ENCODE measurements around the gene FBXO42. TPM values are rescaled to one million over a fixed set of nuclear protein-coding genes. Genes with fewer than 3 reads are reported as not detected.

The FBXO42 gene
- total and polyA plus RNA-seq, 2 donors (not counting 1 experiment from before 2014, with no cell fraction given): 10.4 to 13.5 TPM

DNA sequence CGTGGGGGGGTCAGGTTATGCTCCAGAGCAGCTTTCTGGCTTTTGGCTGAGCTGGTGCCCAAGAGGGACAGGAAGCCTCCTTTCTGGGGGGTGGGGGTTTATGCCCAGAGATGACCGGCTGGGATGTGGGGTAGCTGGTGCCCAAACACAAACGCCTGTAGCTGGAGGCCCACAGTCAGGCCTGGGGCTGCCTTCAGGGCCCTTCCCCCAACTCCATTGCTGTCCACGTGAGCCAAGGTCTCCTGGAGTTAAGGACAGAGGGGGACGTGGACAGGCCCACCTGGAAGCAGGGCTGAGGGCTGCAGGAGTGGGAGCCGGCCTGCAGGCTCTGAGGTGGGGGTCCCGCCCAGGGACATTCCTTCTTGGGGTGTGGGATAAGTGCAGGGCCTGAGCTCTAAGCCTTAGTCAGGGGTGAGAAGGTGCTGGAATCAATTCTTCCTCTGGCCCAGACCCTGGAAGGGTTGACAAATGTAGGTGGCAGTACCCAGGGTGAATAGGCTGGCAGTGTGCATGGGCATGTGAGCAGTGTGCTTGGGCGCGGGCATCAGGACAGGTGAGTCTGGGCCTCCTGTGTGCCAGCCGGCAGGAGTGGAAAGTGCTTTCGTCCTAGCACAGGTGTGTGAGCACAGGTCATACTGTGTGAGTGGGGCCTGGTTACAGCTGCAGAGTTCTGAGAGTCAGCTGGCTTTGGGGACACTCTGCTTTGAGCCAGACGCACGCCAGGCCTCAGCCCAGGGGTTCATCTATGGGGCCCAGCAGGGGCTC is 122.1 kb downstream of the FBXO42 start:
- Histone ChIP-seq H3K79me2 (ENCODE audit: control insufficient read depth, insufficient read depth, low read length) (no peaks in the 10 kb centered on the region), H3K27ac (ENCODE audit: insufficient read depth, low read length) (no peak overlapping the region)

DNA sequence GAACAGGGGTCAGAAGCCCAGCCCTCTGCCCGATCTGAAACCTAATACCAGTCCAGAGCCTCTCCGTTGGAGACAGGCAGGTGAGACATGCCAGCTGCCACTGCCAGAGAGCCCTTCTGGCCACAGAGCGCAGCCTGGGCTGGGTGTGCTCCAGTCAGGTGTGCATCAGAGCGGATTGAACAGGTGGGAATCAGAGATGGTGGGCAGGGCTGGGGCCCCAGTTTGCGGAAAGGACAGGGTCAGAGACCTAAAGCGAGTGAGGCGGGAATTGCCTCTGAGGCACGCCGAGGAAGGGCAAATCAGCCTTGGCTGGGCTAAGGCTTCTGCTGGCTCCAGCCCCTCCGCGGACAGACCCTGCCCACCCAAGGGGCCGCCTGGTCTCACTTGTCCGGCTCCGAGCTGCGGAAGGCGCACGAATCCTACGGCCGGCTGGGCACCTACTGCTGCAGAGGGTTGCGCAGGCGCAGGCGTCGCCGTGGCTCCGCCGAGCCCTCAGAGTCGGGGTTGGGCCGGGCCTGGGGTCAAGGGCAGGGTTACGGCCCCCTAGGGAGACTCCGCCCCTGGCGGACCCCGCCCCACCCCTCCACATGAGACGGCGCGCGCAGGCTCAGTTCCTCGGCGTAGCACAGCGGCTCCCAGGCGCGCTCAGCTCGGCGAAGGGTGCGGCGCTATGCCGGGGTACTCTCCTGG is 125.6 kb downstream of the FBXO42 start:
- Histone ChIP-seq H3K9ac (ENCODE audit: insufficient read depth, low read length) (no peak overlapping the region), H4K20me1 (ENCODE audit: control insufficient read depth, extremely low read depth, insufficient read depth, low read length) (no peaks in the 10 kb centered on the region), H3K4me2 (ENCODE audit: extremely low read depth, insufficient read depth, low read length) (peak overlapping the region; percentile 2), H3K36me3 (ENCODE audit: control insufficient read depth, insufficient read depth, low read length) (no peaks in the 10 kb centered on the region), H3K79me2 (ENCODE audit: control insufficient read depth, insufficient read depth, low read length) (no peaks in the 10 kb centered on the region), H3K4me1 (ENCODE audit: control insufficient read depth, extremely low read depth, insufficient read depth, low read length) (no peaks in the 10 kb centered on the region), H3K27me3 (ENCODE audit: control insufficient read depth, insufficient read depth, low read length) (peaks cover 27% of the 10 kb centered on the region), H3K9me3 (ENCODE audit: control insufficient read depth, insufficient read depth, low read depth, low read length) (no peaks in the 10 kb centered on the region), H3K4me3 (replicated peaks in 1 of 4; ENCODE audit: control extremely low read depth in 1 of 4, insufficient read depth in 1 of 4, low read depth in 3 of 4, low read length in 4 of 4) (peak overlapping the region in 1 of 4 experiments; percentile 17), H3K27ac (ENCODE audit: insufficient read depth, low read length) (no peak overlapping the region), H2AFZ (ENCODE audit: low read length) (no peak overlapping the region)
- no peak for DNase-seq (ENCODE audit: low read depth in 2 of 2)
- TF ChIP-seq, protein P1, sequence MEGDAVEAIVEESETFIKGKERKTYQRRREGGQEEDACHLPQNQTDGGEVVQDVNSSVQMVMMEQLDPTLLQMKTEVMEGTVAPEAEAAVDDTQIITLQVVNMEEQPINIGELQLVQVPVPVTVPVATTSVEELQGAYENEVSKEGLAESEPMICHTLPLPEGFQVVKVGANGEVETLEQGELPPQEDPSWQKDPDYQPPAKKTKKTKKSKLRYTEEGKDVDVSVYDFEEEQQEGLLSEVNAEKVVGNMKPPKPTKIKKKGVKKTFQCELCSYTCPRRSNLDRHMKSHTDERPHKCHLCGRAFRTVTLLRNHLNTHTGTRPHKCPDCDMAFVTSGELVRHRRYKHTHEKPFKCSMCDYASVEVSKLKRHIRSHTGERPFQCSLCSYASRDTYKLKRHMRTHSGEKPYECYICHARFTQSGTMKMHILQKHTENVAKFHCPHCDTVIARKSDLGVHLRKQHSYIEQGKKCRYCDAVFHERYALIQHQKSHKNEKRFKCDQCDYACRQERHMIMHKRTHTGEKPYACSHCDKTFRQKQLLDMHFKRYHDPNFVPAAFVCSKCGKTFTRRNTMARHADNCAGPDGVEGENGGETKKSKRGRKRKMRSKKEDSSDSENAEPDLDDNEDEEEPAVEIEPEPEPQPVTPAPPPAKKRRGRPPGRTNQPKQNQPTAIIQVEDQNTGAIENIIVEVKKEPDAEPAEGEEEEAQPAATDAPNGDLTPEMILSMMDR (conservative IDR thresholded peaks at IDR 0.05 in 1 of 2, IDR thresholded peaks at IDR 0.05 in 1 of 2; ENCODE audit: low read depth in 1 of 2, low read length in 2 of 2): no peak
- no peak for TF ChIP-seq EZH2 (IDR thresholded peaks at IDR 0.05; ENCODE audit: low read length, missing control alignments)

More for the DNA sequence above, 122.1 kb downstream of the FBXO42 start:
- H3K27me3 ChIP-seq (ENCODE audit: control insufficient read depth, insufficient read depth, low read length): peaks cover 23% of the 10 kb centered on the region
- no peak for DNase-seq (ENCODE audit: low read depth in 2 of 2)
- no peaks in the 10 kb centered on the region for H3K9me3 ChIP-seq (ENCODE audit: control insufficient read depth, insufficient read depth, low read depth, low read length)
- H2AFZ ChIP-seq (ENCODE audit: low read length): no peak overlapping the region
- no peaks in the 10 kb centered on the region for H3K4me1 ChIP-seq (ENCODE audit: control insufficient read depth, extremely low read depth, insufficient read depth, low read length)
- TF ChIP-seq EZH2 (IDR thresholded peaks at IDR 0.05; ENCODE audit: low read length, missing control alignments): no peak
- TF ChIP-seq, protein P1 (conservative IDR thresholded peaks at IDR 0.05 in 1 of 2, IDR thresholded peaks at IDR 0.05 in 1 of 2; ENCODE audit: low read depth in 1 of 2, low read length in 2 of 2): no peak
- no peak overlapping the region for H3K4me2 ChIP-seq (ENCODE audit: extremely low read depth, insufficient read depth, low read length)
- no peak overlapping the region for H3K4me3 ChIP-seq (replicated peaks in 1 of 4; ENCODE audit: control extremely low read depth in 1 of 4, insufficient read depth in 1 of 4, low read depth in 3 of 4, low read length in 4 of 4)
- no peaks in the 10 kb centered on the region for H4K20me1 ChIP-seq (ENCODE audit: control insufficient read depth, extremely low read depth, insufficient read depth, low read length)
- H3K36me3 ChIP-seq (ENCODE audit: control insufficient read depth, insufficient read depth, low read length): no peaks in the 10 kb centered on the region
- no peak overlapping the region for H3K9ac ChIP-seq (ENCODE audit: insufficient read depth, low read length)

DNA sequence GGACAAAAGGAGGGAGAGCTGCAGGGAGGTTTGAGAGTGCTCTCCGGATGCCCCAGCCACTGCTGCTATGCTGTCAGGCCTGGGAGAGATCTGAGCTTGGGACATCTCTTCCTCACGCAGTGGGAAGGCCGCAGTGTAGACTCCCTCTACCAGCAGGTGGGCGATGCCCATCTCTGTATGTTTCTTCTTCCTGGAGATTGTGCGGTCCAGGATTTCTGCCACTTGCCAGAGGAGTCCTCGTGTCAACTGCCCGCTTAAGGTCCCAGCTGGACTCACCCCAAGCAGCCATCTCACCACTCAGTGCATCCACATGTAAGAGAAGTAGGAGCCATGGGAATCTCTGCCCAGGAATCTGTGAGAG is 126.2 kb downstream of the FBXO42 start:
- Histone ChIP-seq H3K9ac (ENCODE audit: insufficient read depth, low read length) (no peak overlapping the region), H3K9me3 (ENCODE audit: control insufficient read depth, insufficient read depth, low read depth, low read length) (no peaks in the 10 kb centered on the region), H3K27ac (ENCODE audit: insufficient read depth, low read length) (no peak overlapping the region), H3K79me2 (ENCODE audit: control insufficient read depth, insufficient read depth, low read length) (no peaks in the 10 kb centered on the region), H3K36me3 (ENCODE audit: control insufficient read depth, insufficient read depth, low read length) (no peaks in the 10 kb centered on the region), H3K4me2 (ENCODE audit: extremely low read depth, insufficient read depth, low read length) (no peak overlapping the region), H4K20me1 (ENCODE audit: control insufficient read depth, extremely low read depth, insufficient read depth, low read length) (no peaks in the 10 kb centered on the region), H3K4me3 (replicated peaks in 1 of 4; ENCODE audit: control extremely low read depth in 1 of 4, insufficient read depth in 1 of 4, low read depth in 3 of 4, low read length in 4 of 4) (no peak overlapping the region), H3K27me3 (ENCODE audit: control insufficient read depth, insufficient read depth, low read length) (peaks cover 29% of the 10 kb centered on the region), H3K4me1 (ENCODE audit: control insufficient read depth, extremely low read depth, insufficient read depth, low read length) (no peaks in the 10 kb centered on the region), H2AFZ (ENCODE audit: low read length) (no peak overlapping the region)
- TF ChIP-seq, protein P1 (conservative IDR thresholded peaks at IDR 0.05 in 1 of 2, IDR thresholded peaks at IDR 0.05 in 1 of 2; ENCODE audit: low read depth in 1 of 2, low read length in 2 of 2): no peak
- TF ChIP-seq EZH2 (IDR thresholded peaks at IDR 0.05; ENCODE audit: low read length, missing control alignments): no peak
- no peak for DNase-seq (ENCODE audit: low read depth in 2 of 2)
